Measurements from ENCODE around the gene SLC41A1.

The SLC41A1 gene

DNA sequence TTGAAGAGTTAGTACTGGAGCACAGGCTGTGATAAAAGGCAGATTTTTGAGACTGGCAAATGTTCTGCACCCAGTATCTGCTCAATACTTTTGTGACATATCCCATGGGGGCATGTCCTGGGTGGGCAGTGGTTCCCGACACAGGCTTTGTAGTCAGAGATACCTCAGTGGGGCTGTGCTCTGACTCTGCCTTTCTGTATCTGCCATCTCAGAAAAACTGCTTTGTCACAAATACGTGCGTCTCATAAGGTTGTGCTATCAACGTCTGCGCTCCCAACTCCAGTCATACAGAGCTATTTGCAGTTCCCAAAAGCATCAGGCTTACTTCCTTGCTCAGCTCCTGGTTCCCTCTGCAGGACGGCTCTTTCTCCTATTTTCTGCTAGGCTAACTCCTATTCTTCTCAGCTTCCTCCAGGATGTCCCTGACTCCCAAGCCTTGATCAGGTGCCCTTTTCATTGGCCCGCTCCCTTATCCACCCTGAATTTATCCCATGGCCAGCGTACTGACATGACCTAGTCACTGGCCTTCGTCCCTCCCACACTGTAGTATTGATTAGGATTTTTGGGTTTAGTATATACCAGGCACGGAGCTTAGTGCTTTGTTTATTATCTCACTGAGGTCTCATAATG lies 25.6 kb downstream of the SLC41A1 start:
- no peak for DNase-seq (ENCODE audit: low spot score)

DNA sequence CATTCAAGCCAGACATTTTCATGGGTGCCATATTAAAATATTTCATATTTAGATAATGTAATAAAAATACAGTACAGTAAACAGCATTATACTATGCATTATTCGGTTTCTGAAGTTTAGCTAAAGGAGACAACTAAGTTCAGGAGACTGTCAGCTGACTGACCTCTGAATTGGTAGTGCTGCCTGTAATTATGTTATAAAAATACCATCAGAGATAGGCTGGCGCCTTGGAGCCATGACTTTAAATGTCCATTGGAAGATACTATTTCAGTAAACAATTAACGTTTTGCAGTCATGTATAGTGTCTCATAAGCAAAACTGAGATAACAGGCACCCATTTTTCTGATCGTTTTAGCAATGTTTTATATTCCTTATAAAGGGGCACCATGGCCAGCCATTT lies 26.4 kb downstream of the SLC41A1 start:
- DNase-seq (ENCODE audit: low spot score), result no peak

DNA sequence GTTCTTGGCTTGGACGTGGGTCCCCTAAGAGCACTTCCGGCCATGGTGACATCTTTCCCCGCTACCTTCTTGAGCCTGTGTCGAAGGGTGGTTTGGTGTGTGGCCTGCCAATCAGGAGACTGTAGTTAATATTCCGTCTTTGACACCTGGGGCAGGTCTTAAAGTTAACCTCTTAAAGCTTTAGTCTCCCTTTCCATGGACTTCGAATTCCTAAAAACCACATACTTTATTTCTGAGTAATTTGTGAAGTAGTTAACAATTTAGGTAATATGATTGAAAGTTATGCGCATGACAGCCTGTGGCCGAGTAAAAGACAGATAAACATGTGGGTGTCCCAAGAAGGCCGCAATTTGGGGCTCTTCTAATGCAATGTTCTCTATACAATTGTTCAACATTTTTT lies 27.6 kb downstream of the SLC41A1 start:
- DNase-seq (ENCODE audit: low spot score), result no peak

DNA sequence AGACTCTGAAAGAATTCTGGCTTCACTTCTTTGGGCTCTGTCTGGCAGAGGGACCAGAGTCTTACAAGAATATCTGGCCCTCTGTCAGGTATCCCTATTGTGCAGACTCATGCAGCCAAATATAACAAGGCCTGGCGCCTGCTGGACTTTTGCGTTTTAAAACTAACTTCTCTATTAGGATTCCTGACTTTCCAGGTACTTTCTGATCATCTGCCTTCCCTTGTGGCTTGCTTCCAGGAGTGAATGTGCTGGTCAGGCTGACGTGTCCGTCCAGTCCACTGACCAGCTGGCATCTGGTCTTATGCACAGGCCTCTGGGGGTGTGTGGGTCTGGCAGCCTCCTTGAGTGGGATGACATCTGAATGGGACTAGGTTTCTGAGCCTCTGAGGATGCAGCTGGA lies 29.1 kb downstream of the SLC41A1 start:
- DNase-seq (ENCODE audit: low spot score), result no peak

DNA sequence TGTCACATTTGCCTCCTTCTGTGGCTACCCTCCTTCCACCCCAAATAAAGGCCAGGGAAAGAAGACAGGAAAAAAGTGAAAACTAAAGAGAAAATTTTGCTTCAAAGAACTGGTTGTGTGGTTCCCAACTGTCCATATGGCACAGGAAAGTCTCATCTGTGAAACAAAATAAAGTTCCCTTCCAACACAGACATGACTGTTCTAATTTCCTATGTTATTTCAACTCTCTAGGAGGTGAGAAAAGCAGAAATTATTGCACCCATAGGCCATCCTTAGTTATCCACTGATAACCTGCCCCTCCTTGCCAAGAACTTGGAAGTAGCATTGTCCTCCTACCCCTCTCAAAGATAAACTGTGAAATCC lies 29.6 kb downstream of the SLC41A1 start:
- DNase-seq (ENCODE audit: low spot score), result no peak

DNA sequence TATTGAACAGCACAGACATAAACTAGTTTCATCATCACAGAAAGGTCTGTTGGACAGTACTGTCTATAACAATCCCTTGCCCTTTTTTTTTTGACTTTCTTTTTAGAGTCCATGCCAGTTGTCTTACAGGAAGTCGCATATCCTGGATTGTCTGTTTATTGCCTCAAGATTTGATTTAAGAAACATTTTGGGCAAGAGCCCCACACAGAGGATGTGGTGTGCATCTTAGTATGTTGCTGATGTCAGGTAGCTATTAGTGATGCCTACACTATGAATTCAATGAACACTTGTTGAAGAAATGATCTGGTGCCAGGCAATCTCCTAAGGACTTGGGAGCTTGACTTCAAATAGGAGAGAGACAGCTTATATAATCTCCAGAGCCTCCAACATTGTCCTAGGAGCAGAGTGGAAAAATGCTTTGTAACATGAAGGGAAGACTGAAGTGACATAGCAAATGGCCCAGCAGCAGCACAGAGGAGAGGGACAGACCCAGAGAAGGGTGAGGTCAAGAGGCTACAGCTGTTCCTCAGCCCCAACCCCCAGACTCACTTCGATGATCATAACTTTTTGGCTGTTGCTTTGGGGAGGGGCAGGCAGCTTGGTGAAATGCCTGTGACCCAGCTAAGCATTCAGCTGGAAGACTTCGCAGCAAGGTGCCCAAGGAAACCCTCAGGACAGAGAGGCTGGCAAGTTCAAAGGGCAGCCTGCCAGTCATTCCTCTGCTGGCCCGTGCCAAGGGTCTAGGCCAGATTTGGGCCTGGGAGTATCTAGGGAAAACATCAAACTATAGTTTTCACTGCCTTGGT lies 30.2 kb downstream of the SLC41A1 start:
- DNase-seq (ENCODE audit: low spot score), result no peak

DNA sequence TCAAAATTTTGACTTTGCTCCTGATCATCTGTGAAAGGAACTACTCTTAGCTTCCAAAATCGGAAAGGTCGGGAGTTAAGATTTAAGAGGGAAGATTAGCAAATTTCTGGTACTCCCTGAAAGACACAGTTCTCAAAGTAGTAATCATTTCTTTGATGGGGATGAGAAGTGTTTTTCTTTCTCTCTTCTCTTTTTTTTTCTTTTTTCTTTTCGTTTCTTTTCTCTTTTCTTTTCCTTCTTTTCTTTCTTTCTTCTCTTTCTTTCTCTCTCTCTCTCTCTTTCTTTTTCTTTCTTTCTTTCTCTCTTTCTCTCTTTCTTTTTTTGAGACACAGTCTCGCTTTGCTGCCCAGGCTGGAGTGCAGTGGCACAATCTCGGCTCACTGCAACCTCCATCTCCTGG lies 32.7 kb downstream of the SLC41A1 start:
- DNase-seq (ENCODE audit: low spot score), result no peak

DNA sequence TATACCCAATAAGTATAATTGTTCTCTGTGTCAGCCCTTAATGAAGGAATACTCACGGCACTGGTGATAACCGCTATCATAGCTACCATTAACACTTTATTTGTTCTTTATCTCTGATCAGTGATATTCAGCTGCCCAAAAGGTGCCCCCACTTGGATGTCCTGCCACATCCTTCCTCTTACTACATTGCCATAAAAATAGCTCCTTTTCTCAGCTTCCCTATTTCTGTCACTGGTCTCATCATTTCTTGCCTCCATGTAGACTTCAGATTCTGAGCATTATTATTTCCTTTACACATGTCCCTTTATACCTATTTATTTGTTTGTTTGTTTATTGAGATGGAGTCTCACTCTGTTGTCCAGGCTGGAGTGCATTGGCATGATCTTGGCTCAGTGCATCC lies 35.0 kb downstream of the SLC41A1 start:
- DNase-seq (ENCODE audit: low spot score), result no peak

DNA sequence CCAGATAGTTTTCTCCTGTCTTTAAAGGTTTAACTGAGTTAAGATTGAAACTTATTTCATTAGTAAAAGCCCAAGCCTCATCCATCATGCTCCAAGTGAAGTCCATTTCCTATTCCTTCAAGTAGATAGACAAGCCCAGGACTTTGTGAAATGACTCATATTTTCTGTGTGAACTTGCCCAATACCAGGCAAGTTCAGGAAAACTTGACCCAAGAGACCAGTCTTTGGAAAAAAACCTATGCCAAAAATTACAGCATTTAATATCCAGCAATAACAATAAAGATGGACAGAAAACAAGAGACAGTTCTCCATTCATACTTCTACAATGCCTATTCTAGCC lies 37.3 kb downstream of the SLC41A1 start:
- no peak for DNase-seq (ENCODE audit: low spot score)

DNA sequence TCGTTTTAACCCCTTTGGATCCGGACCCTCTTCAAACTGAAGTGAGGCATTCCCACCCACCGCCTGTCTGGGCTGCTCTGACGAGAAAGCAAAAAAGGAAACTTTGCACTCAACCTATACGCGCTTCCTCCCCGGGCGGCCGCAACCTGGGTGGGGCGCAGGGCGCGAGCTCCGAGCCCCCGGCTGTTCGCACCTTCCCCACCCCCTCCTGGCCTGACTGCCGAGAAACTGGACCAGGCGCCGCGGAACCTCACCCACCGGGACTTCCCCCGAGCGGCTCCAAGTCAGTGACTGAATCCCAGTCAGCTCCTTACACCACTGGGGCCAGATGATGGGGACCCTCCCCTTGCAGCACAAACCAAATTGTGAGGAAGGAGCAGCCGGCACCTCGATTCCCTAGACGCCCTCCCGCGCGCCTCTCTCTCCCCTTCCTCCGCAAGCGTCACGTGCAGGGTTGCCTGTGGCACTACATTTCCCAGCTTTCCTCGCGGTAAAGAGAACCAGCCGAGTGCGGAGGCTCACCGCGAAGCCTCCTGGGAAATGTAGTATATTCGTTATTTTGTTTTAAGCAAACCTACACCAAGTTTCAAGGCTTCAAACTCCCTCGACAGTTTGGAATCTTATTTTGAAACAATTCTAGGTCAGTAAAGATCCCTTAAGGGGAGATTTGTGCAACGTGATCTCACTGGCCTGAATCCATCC lies 37.8 kb downstream of the SLC41A1 start, which contains the start of gene RAB29:
TSS of gene RAB29 (minus strand) at position 468 of the 702 bp plus-strand sequence. CDS start 526 bp downstream, outside the sequence.
- DNase-seq (ENCODE audit: low spot score), result peak; percentile 68

DNA sequence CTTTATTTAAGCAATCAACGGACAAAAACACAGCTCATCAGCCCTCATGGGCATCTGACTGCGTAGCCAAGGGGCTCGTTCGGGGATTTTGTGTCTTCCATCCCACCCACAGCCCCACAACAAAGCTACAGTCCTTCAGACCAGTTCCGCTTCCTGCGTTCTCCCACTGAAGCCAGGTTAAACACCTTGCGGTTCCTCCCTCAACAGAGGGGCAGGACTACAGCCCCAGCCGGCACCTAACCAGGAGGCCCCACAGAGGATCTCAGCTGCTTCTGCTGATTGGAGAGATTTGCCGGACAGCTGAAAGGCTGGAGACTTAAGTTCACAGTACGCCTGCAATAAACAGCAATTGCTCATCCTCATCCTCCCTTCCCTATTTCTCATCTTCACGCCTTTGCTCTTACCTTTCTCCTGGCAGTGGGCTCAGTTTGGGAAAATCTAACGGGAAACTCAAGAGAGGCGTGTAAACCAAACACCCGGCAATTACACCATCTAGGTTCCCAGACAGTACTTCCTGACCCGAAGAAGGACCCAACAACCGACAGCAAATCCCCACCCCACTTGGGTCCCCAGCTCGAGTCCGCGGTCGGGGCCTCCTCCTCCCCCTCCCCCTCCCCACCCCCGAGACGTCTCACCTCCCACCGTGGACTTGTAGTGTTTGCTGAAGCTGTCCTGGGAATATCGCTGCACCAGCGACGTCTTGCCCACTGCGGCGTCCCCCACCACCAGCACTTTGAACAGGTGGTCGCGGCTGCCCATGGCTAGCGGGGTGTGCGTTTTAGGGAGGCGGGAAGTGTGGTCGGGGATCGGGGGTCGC lies 38.6 kb downstream of the SLC41A1 start:
- no peak for DNase-seq (ENCODE audit: low spot score)

DNA sequence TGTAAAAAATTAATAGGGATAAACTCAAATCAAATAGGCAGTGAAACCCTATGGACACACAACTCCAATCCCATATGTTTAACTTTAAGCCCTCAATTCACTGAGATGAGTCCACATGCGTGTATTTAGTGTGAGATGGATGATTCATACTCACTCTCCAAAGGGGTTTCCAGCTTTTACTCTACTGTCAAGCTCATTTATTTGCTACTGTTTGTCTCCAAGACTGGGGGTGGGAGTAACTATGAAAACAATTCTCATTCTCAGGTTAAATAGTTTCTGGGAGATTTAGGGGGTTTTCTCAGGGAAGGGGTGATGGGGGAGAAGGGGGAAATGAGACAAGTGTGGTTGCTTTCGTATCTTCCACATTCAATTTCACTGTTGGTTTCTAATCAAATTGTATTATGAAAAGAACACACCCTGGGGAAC lies 40.4 kb downstream of the SLC41A1 start:
- no peak for DNase-seq (ENCODE audit: low spot score)

DNA sequence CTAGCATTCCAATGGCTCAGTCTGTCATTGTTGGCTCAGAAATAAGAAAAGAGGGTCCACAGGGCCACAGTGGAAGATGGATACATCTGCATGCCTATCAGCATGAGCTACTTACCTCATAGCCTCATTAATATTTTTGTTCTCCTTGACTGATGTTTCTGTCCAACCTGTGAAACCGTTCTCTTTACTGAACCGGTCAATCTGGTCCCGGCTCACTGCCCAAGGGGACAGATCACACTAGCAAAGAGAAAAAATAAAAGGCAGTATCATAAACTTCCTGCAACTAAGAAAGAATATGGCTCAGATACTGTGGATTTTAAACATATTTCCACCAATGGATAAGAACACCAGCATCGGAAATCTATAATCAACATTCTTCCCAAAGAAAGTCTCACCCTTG lies 42.4 kb downstream of the SLC41A1 start:
- DNase-seq (ENCODE audit: low spot score), result no peak

DNA sequence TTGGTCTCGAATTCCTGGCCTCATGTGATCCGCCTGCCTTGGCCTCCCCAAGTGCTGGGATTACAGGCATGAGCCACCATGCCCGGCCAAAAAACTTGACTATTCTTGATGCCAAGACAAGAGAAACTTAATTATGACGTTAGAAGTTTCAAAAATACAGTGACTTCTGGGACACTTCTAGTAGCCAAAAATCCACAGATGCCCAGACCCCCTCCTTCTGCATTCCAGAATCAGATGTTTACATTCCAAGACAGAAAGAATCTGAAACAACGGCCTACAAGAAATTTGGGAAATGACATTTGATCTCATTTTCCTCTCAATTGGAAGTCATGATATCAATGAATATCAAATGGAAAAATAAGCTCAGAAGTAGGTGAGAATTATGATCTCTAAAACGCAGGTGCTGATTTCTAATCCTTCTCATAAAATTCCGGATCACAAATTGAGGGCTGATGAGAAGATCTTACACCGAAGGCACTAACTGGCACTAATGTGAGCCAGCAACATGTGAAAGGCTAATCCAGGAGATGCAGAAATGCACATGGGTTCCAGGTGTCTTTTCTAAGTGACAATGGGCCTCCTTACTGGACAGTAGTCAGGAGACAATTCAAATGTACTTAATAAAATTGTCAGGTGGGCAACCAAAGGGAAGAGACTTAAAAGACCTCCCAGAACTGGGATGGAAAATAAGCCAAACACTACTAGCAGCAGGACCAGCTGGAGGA lies 43.2 kb downstream of the SLC41A1 start:
- DNase-seq (ENCODE audit: low spot score), result no peak

DNA sequence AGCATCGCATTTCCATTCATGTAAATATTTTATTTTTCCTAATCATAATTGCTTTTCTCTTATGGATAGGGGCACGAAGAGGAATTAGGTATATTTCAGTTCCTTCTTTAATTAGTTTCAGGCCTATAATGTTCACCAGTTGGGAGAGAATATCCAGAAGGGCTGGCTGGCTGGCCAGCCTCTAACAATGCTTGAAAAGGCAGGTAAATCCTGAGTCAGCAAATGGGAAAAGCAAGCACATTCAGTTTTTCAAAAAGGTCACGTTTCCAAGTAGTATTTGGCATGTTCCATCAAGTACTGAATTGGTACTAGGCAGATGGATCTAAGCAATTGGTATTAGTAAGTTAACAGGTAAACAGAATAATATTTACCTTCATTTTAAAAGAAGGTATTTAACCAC lies 45.8 kb downstream of the SLC41A1 start:
- DNase-seq (ENCODE audit: low spot score), result no peak

DNA sequence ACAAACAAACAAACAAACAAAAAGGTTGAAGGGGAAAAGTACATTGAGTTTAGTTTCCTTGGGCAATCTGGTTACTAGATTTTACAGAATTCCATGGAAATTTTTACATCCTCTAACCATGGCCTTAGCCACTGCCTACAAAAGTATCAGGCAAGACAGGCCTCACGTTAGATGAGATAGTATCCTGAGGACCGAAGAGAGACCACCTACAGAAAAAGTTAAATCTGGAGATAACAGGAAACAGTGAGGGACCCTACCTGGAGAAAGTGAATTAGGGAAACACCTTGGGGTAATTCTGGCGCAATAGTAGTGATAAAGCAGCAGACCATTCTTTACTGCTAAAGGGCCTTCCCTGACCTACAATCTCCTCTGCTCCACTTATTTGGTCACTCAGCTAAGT lies 46.4 kb downstream of the SLC41A1 start:
- DNase-seq (ENCODE audit: low spot score), result no peak

DNA sequence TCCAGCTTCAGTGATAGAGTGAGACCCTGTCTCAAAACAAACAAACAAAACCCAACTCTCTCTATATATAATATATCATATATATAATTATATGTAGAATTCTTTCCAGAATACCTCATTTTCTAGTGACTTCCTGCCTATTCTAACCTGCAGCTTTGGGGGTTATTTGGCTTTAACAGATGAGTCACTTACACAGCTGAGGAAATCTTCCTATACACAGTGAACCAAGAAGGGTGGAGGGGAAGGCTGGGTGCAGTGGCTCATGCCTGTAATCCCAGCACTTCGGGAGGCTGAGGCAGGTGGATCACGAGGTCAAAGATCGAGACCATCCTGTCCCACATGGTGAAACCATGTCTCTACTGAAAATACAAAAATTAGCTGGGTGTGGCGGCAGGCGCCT lies 47.0 kb downstream of the SLC41A1 start:
- DNase-seq (ENCODE audit: low spot score), result no peak

DNA sequence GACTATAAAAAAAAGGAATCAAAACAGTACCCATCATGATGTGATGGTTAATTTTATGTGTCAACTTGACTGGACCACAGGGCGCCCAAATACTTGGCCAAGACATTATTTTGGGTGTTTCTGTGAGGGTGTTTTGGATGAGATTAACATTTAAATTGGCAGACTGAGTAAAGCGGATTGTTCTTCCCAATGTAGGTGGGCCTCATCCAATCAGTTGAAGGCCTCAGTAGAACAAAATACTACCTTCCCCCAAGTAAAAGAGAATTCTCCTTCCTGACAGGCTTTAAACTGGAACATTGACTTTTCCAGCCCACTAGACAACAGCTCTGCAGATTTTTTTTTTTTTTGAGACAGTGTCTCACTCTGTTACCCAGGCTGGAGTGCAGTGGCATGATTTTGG lies 48.4 kb downstream of the SLC41A1 start:
- DNase-seq (ENCODE audit: low spot score), result no peak

DNA sequence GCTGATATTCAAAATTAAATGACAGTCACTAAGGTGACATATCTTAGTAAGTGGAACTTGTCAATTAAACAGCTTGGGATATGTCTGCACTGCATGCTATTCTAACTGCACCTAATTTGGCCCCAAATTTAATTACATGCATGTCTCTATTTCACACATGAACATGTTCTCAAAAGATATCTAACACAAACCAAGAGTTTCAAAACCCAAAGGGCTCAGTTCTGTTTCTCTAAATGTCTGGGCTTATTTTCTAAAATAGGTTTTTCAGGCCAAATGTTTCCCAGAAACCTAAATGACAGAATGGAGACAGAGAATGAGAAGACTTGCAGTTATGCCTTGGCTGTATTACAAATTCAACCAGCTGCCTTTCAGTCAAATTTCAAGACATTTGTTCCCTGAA lies 49.0 kb downstream of the SLC41A1 start:
- no peak for DNase-seq (ENCODE audit: low spot score)

DNA sequence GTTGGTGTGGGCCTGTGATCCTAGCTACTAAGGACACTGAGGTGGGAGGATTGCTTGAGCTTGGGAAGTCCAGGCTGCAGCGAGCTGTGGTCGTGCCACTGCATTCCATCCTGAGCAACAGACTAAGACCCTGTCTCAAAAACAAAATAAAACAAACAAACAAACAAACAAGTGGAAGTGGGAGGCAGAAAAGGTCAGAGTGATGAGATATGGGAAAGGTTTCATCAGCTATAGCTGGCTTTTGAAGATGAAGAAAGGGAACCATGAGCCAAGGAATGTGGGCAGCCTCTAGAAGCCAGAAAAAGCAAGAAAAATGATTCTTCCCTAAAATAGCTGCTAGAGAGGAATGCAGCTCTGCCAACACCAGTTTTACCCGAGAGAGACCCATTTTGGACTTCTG lies 52.4 kb downstream of the SLC41A1 start:
- no peak for DNase-seq (ENCODE audit: low spot score)

DNA sequence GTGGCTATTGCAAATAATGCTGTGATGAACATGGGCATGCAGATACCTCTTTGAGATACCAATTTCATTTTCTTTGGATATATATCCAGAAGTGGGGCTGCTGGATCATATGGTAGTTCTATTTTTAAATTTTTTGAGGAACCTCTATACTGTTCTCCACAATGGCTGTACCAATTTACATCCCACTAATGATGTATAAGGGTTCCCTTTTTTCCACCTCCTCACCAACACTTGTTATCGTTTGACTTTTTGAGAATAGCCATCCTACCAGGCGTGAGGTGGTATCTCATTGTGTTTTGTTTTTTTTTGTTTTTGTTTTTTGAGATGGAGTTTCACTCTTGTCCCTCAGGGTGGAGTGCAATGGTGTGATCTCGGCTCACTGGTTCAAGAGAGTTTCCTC lies 56.4 kb downstream of the SLC41A1 start:
- no peak for DNase-seq (ENCODE audit: low spot score)

DNA sequence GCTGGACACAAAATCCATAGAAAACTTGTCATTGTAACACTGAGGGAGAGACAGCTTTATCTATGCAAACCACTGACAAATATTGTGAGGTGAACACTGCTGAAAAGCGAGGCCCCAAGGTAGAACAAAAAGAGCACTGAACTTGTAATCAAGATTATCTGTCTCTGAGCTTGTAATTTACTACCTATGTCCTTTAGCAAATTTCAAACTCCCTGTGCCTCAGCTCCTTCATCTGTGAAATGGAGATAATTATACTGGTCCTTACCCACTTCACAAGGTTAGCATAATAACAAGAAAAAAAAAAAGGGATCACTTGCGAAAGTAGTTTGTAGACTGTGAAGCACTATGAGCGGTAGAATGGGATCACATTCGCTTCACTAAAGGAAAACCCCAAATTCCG lies 58.1 kb downstream of the SLC41A1 start:
- no peak for DNase-seq (ENCODE audit: low spot score)

Data from hematopoietic multipotent progenitor cell treated with erythropoietin and hydrocortisone succinate and interleukin-3 and kit ligand, for 15 days (in vitro differentiated cells).